Heart left ventricle (tissue), 16 donors: Measurements from ENCODE around the gene TEX9. TPM values are rescaled to one million over a fixed set of nuclear protein-coding genes. Genes with fewer than 3 reads are reported as not detected.

Source experiments
- ATAC-seq, 4 donors: fragments of 200-7000 bp; cut with Tn5 transposase; one replicate each; pipeline ENCODE4 v1.9.1; 2020 to 2022; ENCODE audit warnings: moderate library complexity in 4 of 4, mild to moderate bottlenecking in 3 of 4, moderate number of reproducible peaks in 1 of 4
- DNase-seq, 5 donors: peaks; one replicate each; pipeline ENCODE4 v3.0.0-alpha.2; 2020
- H3K27ac ChIP-seq, 12 donors: fragments of 200-600 bp; sonication (generic) in 4 of 12; one replicate each; pipeline versions ENCODE4 v1.5.0 to v1.8.0; 2016 to 2022; ENCODE audit warnings: mild to moderate bottlenecking in 2 of 12
- H3K27me3 ChIP-seq, 9 donors: fragments of 200-600 bp; sonication (generic) in 2 of 9; one replicate each; pipeline versions ENCODE4 v1.5.1 to v1.8.0; 2016 to 2022; ENCODE audit warnings: mild to moderate bottlenecking in 3 of 9
- H3K36me3 ChIP-seq, 9 donors: fragments of 200-600 bp; sonication (generic) in 2 of 9; one replicate each; pipeline versions ENCODE4 v1.5.0 to v1.8.0; 2018 to 2022; ENCODE audit warnings: mild to moderate bottlenecking in 2 of 9
- H3K4me1 ChIP-seq, 12 donors: fragments of 200-600 bp; sonication (generic) in 4 of 12; one replicate each; pipeline versions ENCODE4 v1.5.0 to v1.8.0; 2016 to 2022; ENCODE audit warnings: mild to moderate bottlenecking in 3 of 12
- H3K4me3 ChIP-seq, 12 donors: fragments of 200-600 bp; sonication (generic) in 4 of 12; one replicate each; pipeline versions ENCODE4 v1.5.0 to v1.8.0; 2017 to 2022; ENCODE audit warnings: mild to moderate bottlenecking in 9 of 12, moderate library complexity in 4 of 12
- H3K9me3 ChIP-seq, 12 donors: fragments of 200-600 bp; sonication (generic) in 4 of 12; one replicate each; pipeline versions ENCODE4 v1.5.0 to v1.8.0; 2016 to 2022; ENCODE audit warnings: mild to moderate bottlenecking in 1 of 12
- POLR2A ChIP-seq, 2 donors: fragments of 450-650 bp; IDR thresholded peaks; one replicate each; pipeline ENCODE4 v1.6.1; 2017; ENCODE audit warnings: antibody characterized with exemption in 2 of 2, mild to moderate bottlenecking in 2 of 2, moderate library complexity in 2 of 2
- WGBS, 4 donors: extraction: QIAGEN DNeasy Blood & Tissue Kit in 2 of 4; methylation state at CpG; one replicate each; pipeline versions ENCODE4 v1.1.5 to v1.1.7; 2013 to 2018; 5-methylcytosine and 5-hydroxymethylcytosine counted together
- intact Hi-C, 10 donors: fragments of 100-400 bp; cut with DNase I; formaldehyde crosslinking; loops; one replicate each; pipeline versions ENCODE4 v1.11.1 to v1.14.2; 2022
- polyA plus RNA-seq, 2 donors: library from polyadenylated mRNA; stranded (reverse); fragments of 200-250 nt; gene quantifications; one replicate each; pipeline ENCODE4 v1.2.3, GENCODE V29; 2013
- total RNA-seq, 9 donors: library from RNA; depleted of rRNA in 2 of 9; stranded (reverse); fragments of >200 nt in 2 of 9; fragmentation: NEBNext Ultra II Directional in 3 of 9; extraction: Animal tissue kit (Norgen Biotek cat#: 25700) in 3 of 9; gene quantifications; one replicate each; pipeline versions ENCODE4 v1.1.0 to v1.2.4, GENCODE V29; 2016 to 2023
- TF ChIP-seq, protein P1 (sequence below), 12 donors: fragments of 200-600 bp; sonication (generic) in 4 of 12; IDR thresholded peaks; one replicate each; pipeline versions ENCODE4 v1.5.0 to v1.8.0; 2018 to 2022; ENCODE audit warnings: antibody characterized with exemption in 12 of 12, mild to moderate bottlenecking in 5 of 12
- donor health status: ischemic (EF 13 %, LVEDD 7.1; RV severe dilation, severe dysfunction).
- donor health status: healthy with polysubstance abuse.
- donor health status: DM: no; HTN: yes; CAD: no.
- donor health status: DM: no; HTN: no; CAD: no.
- donor health status: ischemic (EF 25% LVEDD 6.9; RV normal size, moderate dysfunction).
- donor health status: ischemic (EF 25% LVEDD 5.7; RV mildly dilated, moderate dysfunction).
- donor health status: healthy.
- donor health status: DM: yes; HTN: yes; CAD: no.
- donor health status: ischemic (EF 35%, LVEDD 5.7; RV mildly dilated, moderate dysfunction).
- donor health status: nonischemic (EF 11% LVEDD 7.7; RV severe dilation, severe dysfunction).
- donor health status: DM: yes; HTN: yes; CAD: no.
- donor health status: PGD.
- donor health status: ischemic (EF 29% LVEDD 5.4; RV normal size, mild dysfunction).
- donor health status: nonischemic (EF 23%, LVEDD 6.1; RV moderate dilation, normal function).

Gene TEX9
- total and polyA plus RNA-seq, 11 donors, result 0.19 to 1.6 (median 0.75) TPM; not detected in 2

DNA sequence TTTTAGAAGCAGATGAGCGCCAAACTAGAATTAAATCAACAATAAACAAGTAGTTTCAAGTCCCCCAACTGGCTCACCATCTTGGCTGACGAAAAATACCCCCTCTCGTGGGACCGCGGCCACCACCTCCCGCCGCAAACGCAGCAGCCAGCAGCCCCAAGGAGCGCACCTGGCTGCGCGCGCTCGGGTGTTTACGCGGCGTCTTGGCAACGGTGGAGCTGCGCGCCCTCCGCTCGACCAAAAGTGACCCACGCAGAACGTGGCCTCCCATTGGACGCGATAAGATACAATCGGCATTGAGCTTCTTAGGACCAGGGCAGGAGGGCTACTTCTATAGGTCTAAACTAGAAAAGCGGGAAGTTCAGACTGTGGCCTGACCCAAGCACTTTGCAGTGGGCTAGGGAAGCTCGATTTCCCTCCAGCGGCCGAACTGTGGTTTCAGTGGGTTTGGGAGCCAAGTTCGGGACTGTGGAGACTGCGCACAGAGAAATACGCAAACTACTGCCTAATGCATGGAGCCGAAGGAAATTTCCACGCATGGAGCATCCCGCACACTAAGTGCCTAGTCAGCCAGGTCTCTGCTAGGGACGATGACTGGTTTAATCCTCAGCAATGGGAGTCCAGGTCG lies 99.8 kb downstream of the TEX9 start, which contains the start of gene MNS1:
Gene MNS1 (minus strand): TSS at position 245 of the 628 bp plus-strand sequence. CDS start 165 bp downstream, at position 80.
- Histone ChIP-seq H3K9me3 (no peaks in the 10 kb centered on the region), H3K4me3 (peak within 1 kb of the TSS; percentile 22 to 78 (median 63)), H3K4me1 (peaks cover 0 to 20% (median 0%) of the 10 kb centered on the region in 12 donors), H3K27me3 (peaks cover 0 to 9% (median 0%) of the 10 kb centered on the region in 9 donors), H3K27ac (no peak within 1 kb of the TSS), H3K36me3 (no peaks in the 10 kb centered on the region)
- no peak for TF ChIP-seq POLR2A (IDR thresholded peaks at IDR 0.05)
- TF ChIP-seq, protein P1, sequence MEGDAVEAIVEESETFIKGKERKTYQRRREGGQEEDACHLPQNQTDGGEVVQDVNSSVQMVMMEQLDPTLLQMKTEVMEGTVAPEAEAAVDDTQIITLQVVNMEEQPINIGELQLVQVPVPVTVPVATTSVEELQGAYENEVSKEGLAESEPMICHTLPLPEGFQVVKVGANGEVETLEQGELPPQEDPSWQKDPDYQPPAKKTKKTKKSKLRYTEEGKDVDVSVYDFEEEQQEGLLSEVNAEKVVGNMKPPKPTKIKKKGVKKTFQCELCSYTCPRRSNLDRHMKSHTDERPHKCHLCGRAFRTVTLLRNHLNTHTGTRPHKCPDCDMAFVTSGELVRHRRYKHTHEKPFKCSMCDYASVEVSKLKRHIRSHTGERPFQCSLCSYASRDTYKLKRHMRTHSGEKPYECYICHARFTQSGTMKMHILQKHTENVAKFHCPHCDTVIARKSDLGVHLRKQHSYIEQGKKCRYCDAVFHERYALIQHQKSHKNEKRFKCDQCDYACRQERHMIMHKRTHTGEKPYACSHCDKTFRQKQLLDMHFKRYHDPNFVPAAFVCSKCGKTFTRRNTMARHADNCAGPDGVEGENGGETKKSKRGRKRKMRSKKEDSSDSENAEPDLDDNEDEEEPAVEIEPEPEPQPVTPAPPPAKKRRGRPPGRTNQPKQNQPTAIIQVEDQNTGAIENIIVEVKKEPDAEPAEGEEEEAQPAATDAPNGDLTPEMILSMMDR (IDR thresholded peaks at IDR 0.05), result no peak
- intact Hi-C loops, result no loop called here
- DNase-seq (peak; percentile 87 to 92 (median 88)), ATAC-seq (peak; percentile 100)
- WGBS, 4 donors, result 2 to 3% (median 2%) methylated on average over 30 to 38 of the region's 38 CpGs

DNA sequence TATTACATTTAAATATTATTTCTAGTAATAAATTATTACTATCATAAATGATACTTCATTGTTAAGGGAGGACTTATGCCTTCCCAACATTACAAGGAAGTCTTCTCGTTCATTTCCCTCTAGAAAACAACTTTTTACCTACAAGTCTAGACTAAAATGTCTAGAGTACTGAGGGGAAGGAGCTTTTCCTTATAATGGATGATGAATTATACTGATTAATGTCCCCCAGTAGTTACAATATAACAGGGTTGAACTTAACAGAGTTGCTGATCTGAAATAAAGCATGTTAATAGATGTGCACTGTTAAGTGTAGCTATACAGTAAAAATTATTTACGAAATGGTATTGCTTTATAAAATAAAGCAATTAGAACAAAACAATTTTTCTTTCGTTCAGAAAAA lies 102.4 kb downstream of the TEX9 start:
- peaks cover 0 to 20% (median 0%) of the 10 kb centered on the region in 12 donors for H3K4me1 ChIP-seq
- no peak for DNase-seq
- TF ChIP-seq POLR2A (IDR thresholded peaks at IDR 0.05), result no peak
- TF ChIP-seq, protein P1 (IDR thresholded peaks at IDR 0.05), result no peak
- no peak for ATAC-seq
- WGBS, 4 donors, result 61 to 66% (median 63%) methylated on average over 3 of the region's 3 CpGs
- intact Hi-C loops, result no loop called here
- peaks cover 0 to 10% (median 0%) of the 10 kb centered on the region in 9 donors for H3K27me3 ChIP-seq
- no peaks in the 10 kb centered on the region for H3K36me3 ChIP-seq
- H3K9me3 ChIP-seq, result no peaks in the 10 kb centered on the region
- H3K4me3 ChIP-seq, result no peak overlapping the region
- no peak overlapping the region for H3K27ac ChIP-seq

DNA sequence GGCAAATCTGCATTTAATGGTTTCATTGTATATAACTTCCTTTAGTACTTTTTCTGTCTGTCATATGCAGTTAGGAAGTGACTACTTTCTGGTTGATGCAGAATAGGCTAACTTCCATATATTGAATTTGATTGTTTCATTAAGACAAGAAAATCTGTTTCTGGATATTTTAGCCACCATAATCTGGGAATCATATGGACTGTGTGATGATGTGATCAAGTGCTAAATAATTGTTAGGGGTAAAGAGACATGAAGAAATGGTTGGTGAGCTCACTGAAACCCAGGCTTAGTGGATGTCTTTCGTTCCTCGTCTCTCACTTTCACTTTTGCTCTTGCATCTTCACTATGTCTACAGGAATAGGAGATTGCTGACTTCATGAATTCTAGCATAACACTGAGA lies 103.2 kb downstream of the TEX9 start:
- H3K4me3 ChIP-seq, result peak overlapping the region in 5 of 12 donors; percentile 6 to 46 (median 13)
- DNase-seq (no peak), ATAC-seq (no peak)
- H3K27ac ChIP-seq, result peak overlapping the region in 1 of 12 donors; percentile 46
- peaks cover 0 to 20% (median 0%) of the 10 kb centered on the region in 12 donors for H3K4me1 ChIP-seq
- H3K27me3 ChIP-seq, result peaks cover 0 to 10% (median 0%) of the 10 kb centered on the region in 9 donors
- intact Hi-C loops, result no loop called here
- 50 to 80% (median 61%) methylated on average over 2 of the region's 2 CpGs for WGBS, 4 donors
- TF ChIP-seq POLR2A (IDR thresholded peaks at IDR 0.05), result no peak
- TF ChIP-seq, protein P1 (IDR thresholded peaks at IDR 0.05), result no peak
- no peaks in the 10 kb centered on the region for H3K9me3 ChIP-seq
- no peaks in the 10 kb centered on the region for H3K36me3 ChIP-seq

DNA sequence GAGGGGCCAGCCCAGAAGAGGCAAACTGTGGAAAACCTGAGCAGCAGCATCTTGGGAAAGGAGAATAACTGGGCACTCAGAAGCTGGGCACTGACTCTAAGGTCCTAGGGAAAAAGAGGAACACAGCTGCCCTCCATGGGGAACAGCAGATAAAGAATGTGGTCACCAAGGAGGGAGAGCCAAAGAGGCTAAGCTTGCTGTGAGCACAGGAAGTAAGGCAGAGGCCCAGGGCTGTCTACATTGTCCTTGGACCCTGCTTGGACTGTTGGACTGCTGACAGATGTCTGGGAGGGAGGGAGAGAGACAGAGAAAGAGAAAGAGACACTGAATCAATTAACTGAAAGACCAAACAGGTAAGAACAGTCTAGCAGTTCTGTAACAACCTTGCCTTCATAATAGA lies 104.3 kb downstream of the TEX9 start:
- H3K9me3 ChIP-seq, result no peaks in the 10 kb centered on the region
- no peak overlapping the region for H3K27ac ChIP-seq
- no peaks in the 10 kb centered on the region for H3K36me3 ChIP-seq
- intact Hi-C loops, result no loop called here
- peaks cover 0 to 10% (median 0%) of the 10 kb centered on the region in 9 donors for H3K27me3 ChIP-seq
- TF ChIP-seq, protein P1 (IDR thresholded peaks at IDR 0.05), result no peak
- no peak for TF ChIP-seq POLR2A (IDR thresholded peaks at IDR 0.05)
- DNase-seq, result no peak
- ATAC-seq, result no peak
- H3K4me1 ChIP-seq, result peaks cover 0 to 16% (median 0%) of the 10 kb centered on the region in 12 donors
- no peak overlapping the region for H3K4me3 ChIP-seq
